Activated CD8-positive, alpha-beta memory T cell treated with anti-CD3 and anti-CD28 coated beads for 36 hours (primary cell): ENCODE results near the gene TMEM121. TPM values are rescaled to one million over a fixed set of nuclear protein-coding genes. Genes with fewer than 3 reads are reported as not detected.

ENCODE experiments used
- CTCF ChIA-PET: fragments of 350-600 bp; sonication (Branson Sonifier 250); formaldehyde crosslinking; loops from one replicate; lab custom pipeline; 2021; ENCODE audit warnings: antibody characterized with exemption; lab: Charles Lee
- POLR2A ChIA-PET: fragments of 350-600 bp; sonication (Branson Sonifier 250); formaldehyde crosslinking; loops from one replicate; lab custom pipeline; 2021; ENCODE audit warnings: antibody characterized with exemption; lab: Charles Lee
- total RNA-seq, 2 experiments: library from RNA; stranded (reverse); gene quantifications; one replicate each; pipeline ENCODE4 v1.2.3, GENCODE V29; 2021

TMEM121 gene
- total RNA-seq, 2 experiments from 2014 or later: 16.4 to 18.3 TPM

DNA sequence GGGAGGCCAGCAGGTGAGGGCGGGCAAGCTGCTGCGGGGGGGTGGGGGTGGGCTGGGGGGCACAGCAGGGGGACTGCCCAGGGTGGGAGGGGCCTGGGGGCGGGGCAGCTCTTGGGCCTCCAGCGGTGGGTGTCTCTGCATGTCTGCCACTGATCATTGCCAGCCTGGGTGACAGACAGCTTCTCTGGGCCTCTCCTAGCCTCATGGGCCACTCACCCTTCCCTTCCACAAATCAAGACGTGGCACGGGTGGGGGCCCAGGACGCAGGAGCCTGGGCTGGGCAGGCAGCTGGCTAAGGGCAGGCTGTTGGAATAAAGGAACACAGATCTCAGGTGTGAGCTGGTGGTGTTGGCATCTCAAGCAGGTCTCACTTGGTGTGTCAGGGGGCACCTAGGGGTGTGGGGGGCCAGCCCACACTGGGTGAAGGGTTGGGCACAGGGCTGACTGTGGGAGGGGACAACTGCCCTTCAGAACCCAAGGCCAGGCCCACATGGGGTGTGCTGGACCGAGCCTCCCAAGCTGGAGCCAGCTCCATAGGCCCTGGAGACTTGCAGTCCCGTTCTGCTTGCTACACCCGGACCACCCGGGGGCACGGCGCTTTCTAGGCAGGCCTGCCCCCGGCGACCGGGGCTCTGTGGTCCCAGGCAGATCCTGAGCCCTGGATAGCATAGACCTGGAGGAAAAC, 32.3 kb upstream of the TMEM121 start:
- CTCF ChIA-PET: interaction anchor here (0.5 kb wide), 1 partner anchor 41 kb away, joined by 3 read pairs; no protein-coding TSS in a partner anchor

DNA sequence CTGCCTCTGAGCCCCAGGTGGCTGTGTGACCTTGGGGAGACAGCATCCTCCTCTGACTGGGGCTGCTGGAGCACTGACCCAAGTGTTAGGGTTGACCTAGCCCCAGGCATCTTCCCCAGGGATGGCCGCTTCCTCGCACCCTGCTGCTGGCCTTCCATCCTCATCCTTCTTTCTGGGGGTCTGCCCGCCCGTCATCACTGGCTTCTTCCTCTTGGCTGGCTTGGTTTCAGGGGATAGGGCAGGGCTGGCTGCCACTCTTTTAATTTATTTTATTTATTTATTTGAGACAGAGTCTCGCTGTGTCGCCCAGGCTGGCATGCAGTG, 31.8 kb upstream of the TMEM121 start:
- ChIA-PET CTCF (interaction anchor here (0.5 kb wide), 1 partner anchor 40 kb away, joined by 3 read pairs; no protein-coding TSS in a partner anchor), POLR2A (no interaction called here)

More for the DNA sequence above, 32.3 kb upstream of the TMEM121 start:
- POLR2A ChIA-PET: no interaction called here

DNA sequence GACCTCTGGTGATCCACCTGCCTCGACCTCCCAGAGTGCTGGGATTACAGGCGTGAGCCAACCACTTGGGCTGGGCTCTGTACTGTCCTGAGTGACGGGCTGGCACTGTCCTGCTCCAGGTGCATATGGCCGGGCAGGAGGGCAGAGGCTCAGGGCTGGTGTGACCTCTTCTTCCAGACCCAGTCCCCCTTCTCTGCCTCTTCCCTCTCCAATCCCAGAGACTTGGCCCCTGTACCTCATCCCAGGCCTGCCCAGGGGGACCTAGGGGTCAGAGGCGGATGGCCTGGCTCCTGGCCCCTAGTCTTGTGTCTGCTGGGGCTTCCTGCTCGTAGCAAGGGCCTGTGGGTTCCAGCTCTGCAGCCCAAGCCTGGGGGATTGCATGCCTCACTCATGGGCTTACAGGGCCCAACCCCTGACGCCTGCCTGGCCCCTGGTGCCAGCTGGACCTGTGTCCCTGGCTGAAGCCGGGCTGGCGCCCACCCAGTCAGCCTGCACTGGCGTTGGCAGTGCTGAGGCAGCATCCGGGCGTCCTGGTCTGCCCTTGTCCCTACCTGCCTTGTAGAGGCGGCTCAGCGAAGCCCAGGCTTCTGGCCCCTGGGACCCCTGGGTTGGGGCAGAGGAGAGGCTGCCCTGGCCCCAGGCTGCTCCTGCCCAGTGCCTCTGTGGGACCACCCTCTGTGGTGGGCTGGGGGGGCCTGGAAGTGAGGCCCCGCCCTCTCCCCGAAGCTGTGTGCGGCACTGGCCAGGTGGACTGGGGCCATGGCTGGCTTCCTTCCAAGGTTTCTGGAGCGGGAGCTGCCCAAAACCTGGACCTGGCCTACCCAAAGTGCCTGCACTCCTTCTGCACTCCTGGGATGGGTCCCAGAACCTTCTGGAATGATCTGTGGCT, 31.0 kb upstream of the TMEM121 start:
- POLR2A ChIA-PET: no interaction called here

DNA sequence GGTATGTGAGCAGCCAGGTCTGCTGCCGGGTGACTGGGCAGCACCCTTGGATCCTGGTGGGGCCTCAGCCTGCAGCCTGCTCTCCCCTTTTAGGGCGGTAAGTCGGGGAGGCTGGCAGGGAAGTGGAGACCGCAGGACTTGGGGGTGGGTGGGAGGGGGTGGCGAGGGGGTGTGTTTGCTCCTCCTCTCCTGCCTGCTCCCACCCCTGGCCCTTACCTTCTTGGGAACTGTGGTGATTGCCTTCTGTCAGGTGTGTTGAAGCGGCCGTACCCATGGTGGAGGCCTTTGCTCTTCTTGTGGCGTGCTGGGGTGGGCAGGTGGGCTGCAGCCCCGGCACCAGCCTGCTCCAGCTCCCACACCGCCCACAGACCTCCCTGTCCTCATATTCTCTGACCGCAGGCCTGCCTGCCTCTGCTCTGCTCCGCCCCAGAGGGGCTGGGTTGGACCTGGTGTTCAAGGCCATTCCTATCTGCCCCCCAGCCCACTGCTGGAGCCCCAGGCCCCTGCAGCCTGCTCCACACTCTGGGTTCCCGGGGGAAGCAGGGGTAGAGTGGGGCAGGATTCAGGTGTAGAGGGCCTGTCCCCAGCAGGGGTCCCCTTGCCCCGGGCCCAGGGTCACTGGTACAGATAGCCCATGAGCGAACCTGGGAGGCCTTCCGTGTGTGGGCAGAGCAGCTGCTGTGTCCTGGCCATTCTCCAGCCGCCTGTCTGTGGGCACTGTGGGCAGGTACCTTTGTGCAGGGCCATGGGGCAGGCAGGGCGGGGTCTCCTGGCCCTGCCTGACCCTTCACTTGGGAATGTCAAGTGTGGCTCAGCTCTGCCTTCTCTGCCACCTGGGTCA, 30.2 kb upstream of the TMEM121 start:
- ChIA-PET POLR2A (no interaction called here), CTCF (interaction anchor here (0.6 kb wide), 1 partner anchor 442 kb away, joined by 4 read pairs; no protein-coding TSS in a partner anchor)

More for the DNA sequence above, 31.0 kb upstream of the TMEM121 start:
- CTCF ChIA-PET: interaction anchor here (0.6 kb wide), 1 partner anchor 441 kb away, joined by 4 read pairs; no protein-coding TSS in a partner anchor

DNA sequence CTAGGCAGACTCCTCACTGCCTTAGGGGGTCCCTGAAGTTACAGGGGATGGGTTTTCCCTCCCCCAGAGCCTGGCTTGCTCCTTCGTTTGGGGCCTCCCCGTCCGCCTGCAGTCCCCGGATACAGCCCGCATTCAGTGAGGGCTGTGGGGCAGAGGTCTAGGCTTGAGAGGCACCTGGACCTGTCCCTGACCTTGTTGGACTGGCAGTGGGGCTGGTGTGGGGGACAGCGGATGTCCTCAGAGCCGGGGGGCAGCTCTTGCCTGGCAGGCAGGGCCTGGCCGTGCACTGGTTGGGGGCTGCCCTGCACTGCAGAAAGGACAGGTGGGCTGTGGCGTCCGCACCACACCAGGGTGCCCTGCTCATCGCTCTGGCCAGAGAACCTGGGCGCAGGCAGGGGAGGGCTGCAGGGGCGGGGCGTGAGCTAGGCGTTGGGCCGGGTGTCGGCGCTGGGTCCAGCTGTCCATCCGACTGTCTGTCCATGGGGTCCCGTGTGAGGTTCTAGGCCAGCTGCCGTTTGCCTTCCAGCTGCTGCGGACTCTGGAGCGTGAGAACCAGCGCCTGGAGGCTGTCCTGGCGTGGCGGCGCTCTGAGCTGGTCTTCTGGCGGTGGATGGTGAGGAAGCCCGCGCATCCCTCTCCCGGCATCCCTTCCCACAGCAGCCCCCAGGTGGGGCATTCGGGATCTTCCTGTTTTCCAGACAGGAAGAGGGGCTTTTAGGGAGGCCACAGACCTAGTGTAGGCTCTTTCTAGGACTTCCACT, 29.4 kb upstream of the TMEM121 start:
- ChIA-PET POLR2A (no interaction called here), CTCF (interaction anchor here (1.2 kb wide), 1 partner anchor 145 kb away, joined by 3 read pairs; no protein-coding TSS in a partner anchor)

DNA sequence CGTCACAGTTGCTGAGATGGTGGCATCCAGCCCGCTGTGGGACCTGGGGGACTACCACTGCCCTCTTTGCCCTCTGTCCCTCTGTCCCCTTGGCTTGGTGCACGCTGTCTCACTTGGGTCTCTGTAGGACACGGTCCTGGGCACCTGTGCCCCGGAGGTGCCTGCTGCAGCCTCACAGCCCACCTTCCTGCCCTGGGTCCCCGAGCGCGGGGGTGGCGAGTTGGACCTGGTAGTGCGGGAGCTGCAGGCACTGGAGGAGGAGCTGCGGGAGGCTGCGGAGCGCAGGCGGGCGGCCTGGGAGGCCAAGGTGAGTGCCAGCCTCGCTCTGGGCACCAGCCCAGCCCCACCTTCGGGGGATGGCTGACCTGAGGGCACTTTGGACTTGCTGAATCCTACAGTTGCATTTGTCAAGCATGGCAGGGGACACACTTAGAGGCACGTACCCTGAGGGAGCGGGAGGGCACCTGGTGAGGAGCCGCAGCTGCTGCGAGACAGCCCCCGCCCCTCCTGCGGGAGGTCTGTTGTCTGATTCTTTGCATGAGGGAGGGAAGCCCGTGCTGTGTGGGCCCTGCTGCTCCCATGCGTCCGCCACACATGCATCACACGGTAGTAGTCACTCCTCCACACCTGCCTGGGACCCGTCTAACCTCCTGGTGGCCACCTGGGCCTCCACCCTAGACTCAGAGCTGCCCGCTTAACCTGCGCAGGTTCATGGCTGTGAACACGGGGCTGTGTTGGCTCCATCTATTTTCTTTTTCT, 28.5 kb upstream of the TMEM121 start:
- ChIA-PET CTCF (interaction anchor here (1.2 kb wide), 1 partner anchor 146 kb away, joined by 3 read pairs; no protein-coding TSS in a partner anchor), POLR2A (no interaction called here)

DNA sequence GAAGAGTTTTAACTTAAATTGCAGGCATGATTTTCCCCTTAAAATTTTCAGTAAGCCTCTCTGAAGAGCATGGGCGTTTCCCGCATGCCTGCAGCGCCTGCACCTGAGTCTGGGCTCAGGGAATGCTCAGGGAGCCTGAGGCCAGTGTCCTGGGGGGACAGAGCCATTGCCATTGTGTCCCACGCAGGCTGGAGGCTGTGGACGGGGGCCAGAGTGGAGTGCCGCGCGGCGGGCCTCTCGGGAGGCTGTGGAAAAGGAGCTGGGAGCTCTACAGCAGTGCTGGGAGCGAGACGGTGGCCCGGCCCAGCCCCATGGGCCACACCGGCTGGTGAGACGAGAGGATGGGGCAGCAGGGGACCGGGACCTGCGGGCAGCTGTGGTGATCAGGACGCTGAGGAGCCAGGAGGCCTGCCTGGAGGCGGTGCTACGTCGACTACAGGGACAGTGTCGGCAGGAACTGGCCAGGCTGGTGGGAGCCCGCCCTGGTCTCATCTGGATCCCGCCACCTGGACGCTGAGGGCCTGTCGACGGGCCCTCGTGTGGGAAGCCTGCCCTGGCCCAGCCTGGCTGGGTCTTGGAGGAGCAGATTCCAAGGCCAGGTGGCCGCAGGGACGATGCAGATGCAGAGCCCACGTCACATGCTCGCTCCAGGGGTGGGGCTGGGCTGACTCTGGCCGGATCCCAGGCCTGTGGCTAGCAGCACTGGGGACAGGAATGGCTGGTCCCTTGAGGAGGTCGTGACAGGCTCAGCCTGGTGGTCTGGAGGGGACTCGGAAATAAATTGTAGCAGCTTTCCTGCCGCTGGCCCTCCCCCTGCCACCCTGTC, 27.7 kb upstream of the TMEM121 start:
- ChIA-PET POLR2A (no interaction called here), CTCF (no interaction called here)

DNA sequence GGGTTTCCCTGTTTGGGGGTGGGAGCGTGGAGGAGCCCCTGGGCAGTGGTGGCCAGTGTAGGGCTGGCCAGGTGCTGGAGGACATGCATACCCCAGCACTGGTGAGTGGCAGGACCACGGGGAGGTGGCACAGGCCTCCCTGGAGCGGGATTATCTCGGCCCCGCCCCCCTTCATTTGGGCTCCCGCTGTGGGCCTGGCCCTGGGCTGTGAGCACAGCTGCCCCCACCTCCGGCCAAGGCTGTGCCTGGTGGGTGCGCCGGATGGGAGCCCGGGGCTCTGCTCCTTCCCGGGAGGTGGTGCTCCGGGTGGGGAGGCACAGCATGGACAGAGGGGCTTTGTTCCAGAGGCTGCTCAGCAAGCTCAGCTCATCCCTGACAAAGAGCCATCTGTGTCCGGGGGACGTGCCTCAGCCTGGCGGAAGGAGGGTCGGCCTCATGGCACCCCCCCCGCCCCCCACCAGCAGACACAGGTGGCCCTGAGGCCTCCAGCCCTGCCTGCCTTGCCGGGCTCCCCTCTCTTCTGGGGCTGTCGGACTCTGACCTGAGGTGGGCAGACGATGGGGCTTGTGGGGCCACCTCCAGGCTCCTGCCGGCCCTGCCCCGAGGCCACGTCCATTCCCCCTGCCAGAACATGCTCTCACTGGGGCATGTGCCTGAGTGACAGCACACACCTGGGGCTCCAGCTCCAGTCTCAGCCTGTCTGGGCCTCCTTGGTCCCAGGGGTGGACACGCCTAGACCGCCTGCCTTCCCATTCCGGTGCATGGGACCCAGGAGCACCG, 26.9 kb upstream of the TMEM121 start:
- CTCF ChIA-PET: interaction anchor here (0.6 kb wide), 1 partner anchor 125 kb away, joined by 3 read pairs; no protein-coding TSS in a partner anchor
- POLR2A ChIA-PET: no interaction called here

DNA sequence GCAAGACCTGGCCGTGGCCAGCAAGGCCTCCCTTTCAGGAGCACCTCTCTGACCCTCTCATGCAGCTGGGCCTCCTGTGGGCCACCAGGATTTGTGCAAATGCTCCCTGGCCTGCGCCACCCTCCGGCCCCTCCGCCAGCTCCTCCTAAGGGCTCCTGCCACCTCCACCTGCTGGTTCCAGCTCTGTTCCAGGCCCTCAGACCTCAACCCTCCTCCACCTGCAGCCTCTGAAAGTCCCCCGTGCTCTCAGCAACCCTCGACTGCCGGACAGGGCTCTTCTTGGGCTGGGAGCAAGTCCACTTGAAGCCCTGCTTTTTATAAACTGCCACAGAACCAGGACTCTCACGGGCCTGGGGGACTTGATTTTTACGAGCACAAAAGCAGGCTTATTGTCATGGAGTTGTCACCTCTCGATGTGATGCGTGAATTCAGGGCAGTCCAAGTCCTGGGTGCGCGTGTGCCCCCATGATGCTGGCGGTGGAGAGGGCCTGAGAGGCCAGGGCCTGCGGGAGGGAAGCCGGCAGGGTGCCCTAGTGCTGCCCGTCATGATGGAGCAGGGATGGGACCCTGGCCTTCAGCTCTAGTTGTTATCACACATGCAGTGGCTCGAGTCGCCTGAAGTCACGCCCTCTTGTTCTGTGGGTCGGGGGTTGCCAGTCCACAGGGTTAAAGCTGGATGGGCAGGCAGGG, 26.2 kb upstream of the TMEM121 start:
- ChIA-PET CTCF (interaction anchor here (0.6 kb wide), 1 partner anchor 126 kb away, joined by 3 read pairs; no protein-coding TSS in a partner anchor), POLR2A (interaction anchor here (0.5 kb wide), 1 partner anchor 77 kb away, joined by 5 read pairs; no protein-coding TSS in a partner anchor)

DNA sequence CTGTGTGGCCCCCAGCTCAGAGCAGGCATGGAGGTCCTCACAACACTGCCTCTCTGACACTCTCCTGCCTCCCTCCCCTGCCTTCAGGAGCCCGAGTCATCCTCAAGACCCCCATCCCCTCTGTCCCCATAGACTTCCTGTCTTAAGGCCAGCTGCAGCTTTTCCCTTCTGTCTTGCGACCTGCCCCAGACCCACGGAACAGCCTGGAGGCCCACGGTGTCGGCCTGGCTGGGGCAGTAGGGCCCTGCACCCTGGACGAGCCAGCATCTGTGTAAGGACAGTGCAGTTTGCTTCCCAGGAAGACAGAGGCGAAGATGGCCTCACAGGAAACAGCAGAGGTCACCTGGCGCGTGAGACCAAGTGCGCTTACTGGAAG, 25.7 kb upstream of the TMEM121 start:
- CTCF ChIA-PET: no interaction called here
- POLR2A ChIA-PET: interaction anchor here (0.5 kb wide), 1 partner anchor 78 kb away, joined by 5 read pairs; no protein-coding TSS in a partner anchor

DNA sequence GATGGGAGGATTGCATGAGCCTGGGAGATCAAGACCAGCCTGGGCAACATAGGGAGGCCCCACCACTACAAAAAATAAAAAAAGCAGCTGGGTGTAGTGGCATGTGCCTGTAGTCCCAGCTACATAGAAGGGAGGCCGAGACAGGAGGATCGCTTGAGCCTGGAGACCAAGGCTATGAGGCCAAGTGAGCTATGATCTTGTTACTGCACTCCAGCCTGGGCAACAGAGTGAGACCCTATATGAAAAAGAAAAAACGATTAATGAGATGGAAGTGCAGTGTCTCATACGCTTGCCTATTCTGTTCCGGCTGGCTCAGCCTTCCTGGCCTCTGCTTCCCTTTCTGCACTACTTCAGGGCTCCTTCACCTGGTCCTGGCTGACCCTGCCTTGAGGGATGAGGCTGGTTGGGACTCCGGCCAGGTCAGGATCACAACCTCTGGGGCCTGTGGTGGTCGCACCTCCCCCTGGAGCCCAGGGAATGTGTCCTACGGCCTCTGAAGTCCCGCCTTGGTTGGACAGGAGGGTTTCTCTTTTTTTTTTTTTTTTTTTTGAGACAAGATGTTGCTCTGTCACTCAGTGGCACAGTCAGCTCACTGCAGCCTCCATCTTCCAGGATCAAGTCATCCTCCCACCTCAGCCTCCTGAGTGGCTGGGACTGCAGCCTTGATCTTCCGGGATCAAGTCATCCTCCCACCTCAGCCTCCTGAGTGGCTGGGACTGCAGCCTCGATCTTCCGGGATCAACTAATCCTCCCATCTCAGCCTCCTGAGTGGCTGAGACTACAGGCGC, 24.7 kb upstream of the TMEM121 start:
- CTCF ChIA-PET: no interaction called here

DNA sequence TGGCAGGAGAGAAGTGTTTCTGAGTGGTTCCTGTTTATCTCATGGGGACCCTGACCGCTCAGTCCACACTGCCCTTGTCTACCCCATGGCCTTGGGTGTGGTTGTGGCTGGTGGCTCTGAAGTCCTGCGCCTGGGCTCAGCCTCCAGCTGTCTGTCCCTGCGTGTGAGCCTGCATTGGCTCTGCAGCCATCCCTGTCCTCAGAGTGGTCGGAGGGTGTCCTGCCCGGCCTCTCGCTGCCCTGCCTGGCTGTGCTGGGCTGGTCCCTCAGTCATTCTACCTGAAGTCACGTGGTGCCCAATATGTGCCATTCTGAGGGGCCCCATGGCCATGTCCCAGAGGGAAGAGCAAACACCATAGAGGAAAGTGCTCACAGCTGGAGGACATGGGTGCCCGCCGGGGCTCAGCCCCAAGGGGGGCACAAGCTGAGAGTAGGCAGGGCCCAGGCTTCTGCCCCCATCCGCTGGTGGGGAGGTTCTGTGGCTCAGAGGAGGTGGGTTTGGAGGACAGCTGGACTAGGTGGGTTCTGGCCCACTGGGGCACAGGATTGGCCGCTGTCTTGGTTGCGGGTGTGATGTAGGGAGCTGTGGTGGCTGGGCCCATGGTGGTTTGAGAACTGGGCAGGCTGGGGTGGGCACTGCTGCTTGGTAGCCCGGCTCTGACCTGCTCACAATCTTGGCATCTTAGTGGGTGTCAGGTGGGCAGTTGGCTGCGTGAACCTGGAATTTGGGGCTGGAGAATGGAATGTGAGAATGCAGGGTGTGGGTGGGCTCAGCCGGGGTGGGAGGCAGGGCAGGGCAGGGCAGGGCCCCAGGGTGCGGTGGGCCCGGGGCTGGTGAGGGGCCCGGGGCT, 23.7 kb upstream of the TMEM121 start:
- ChIA-PET POLR2A (no interaction called here), CTCF (no interaction called here)

More for the DNA sequence above, 24.7 kb upstream of the TMEM121 start:
- POLR2A ChIA-PET: no interaction called here

DNA sequence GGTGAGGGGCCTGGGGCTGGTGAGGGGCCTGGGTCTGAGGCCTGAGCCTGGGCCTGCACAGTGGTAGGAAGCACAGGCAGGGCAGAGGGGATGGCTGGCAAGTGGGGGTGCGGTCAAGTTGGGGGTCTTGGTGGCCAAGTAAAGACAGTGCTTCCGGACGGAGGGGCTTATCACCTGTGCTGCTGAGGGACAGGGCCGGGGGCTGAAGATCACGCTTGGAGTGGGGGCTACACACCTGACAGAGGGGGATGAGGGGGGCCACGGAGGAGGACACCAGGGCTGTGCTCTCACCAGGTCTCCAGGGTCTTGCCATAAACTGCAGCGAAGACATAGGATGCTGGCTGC, 23.1 kb upstream of the TMEM121 start:
- ChIA-PET POLR2A (interaction anchor here (0.6 kb wide), 1 partner anchor 438 kb away, joined by 3 read pairs; no protein-coding TSS in a partner anchor), CTCF (no interaction called here)
